ENCODE measurements around the gene NDUFA8. TPM values are rescaled to one million over a fixed set of nuclear protein-coding genes. Genes with fewer than 3 reads are reported as not detected.

The NDUFA8 gene
- total RNA-seq, 1 experiment from 2014 or later = 38.8 TPM

DNA sequence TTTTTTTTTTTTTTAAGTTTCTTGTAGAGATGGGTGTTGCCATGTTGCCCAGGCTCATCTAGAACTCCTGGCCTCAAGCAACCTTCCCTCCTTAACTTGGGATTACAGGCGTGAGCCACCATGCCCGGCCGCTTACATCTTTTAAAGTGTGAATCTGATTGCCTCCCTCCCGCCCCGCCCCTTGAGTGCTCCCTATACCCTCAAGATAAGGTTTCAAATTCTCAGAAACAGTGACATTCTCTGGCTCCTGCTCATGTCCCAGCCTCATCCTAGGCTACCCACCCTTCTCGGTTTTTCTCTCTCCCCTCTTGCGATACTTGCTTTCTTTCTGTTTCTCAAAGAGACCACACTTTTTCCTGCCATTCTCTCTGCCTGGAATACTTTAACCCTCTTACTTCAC lies 12.6 kb upstream of the NDUFA8 start:
- Mint-ChIP-seq H3K27ac (ENCODE audit: unreplicated experiment) (no peak overlapping the region), H3K4me1 (ENCODE audit: low read depth, unreplicated experiment) (no peaks in the 10 kb centered on the region), H3K4me3 (ENCODE audit: low read depth, unreplicated experiment) (no peak overlapping the region), H3K27me3 (ENCODE audit: unreplicated experiment) (peaks cover 74% of the 10 kb centered on the region), H3K36me3 (ENCODE audit: insufficient read depth, unreplicated experiment) (no peaks in the 10 kb centered on the region), H3K9me3 (ENCODE audit: low read depth, unreplicated experiment) (no peaks in the 10 kb centered on the region)
- DNase-seq = no peak
- intact Hi-C loops (cut with micrococcal nuclease; ENCODE audit: unreplicated experiment) = no loop called here
- CTCF ChIA-PET = interaction anchor here (0.6 kb wide), 1 partner anchor 82 kb away, joined by 6 read pairs; no protein-coding TSS in a partner anchor
- TF ChIP-seq, protein P1, sequence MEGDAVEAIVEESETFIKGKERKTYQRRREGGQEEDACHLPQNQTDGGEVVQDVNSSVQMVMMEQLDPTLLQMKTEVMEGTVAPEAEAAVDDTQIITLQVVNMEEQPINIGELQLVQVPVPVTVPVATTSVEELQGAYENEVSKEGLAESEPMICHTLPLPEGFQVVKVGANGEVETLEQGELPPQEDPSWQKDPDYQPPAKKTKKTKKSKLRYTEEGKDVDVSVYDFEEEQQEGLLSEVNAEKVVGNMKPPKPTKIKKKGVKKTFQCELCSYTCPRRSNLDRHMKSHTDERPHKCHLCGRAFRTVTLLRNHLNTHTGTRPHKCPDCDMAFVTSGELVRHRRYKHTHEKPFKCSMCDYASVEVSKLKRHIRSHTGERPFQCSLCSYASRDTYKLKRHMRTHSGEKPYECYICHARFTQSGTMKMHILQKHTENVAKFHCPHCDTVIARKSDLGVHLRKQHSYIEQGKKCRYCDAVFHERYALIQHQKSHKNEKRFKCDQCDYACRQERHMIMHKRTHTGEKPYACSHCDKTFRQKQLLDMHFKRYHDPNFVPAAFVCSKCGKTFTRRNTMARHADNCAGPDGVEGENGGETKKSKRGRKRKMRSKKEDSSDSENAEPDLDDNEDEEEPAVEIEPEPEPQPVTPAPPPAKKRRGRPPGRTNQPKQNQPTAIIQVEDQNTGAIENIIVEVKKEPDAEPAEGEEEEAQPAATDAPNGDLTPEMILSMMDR (IDR thresholded peaks at IDR 0.05; ENCODE audit: unreplicated experiment) = no peak
- no TSS peak for BruUV-seq (replicated peaks)

DNA sequence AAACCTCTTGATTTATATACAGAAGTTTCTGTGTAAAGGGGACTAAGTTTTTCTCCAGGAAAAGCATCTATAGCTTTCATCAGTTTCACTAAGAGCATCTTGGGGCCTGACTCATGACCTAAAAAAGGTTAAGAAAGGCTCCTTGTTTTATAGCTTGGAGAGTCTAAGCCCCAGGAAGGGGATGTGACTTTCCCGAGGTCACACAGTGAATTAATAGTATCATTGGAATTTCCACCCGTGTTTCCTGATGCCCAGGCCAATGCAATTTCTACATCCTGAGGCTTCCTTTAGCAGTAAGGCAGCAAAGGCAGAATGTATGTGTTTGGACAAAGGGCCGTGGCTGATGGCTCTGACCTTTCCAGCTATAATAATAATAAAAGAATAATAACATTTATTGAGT lies 8.8 kb upstream of the NDUFA8 start:
- no TSS peak for BruUV-seq (replicated peaks)

DNA sequence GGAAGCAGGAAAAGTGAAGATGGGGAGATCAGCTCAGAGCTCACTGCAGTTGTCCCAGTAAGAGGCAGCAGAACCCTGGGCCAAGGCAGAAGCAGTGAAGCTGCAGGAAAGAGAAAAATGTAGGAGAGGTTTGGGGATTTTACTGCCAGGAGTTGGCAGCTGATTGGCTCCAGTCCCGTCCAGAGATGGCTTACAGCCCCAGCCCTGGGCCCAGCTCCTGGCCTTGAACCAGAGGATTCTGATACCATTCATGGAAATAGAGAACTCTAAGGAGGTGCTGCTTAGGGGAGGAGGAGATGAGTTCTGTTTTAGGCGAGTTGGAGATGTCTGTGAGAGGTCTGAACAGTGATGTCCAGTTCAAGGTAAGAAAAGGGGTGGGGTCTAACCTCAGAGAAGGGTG lies 4.7 kb upstream of the NDUFA8 start:
- H3K27ac Mint-ChIP-seq (ENCODE audit: unreplicated experiment) = peak overlapping the region; percentile 37
- intact Hi-C loops (cut with micrococcal nuclease; ENCODE audit: unreplicated experiment) = no loop called here
- no peaks in the 10 kb centered on the region for H3K9me3 Mint-ChIP-seq (ENCODE audit: low read depth, unreplicated experiment)

More for the DNA sequence above, 8.8 kb upstream of the NDUFA8 start:
- Mint-ChIP-seq H3K36me3 (ENCODE audit: insufficient read depth, unreplicated experiment) (no peaks in the 10 kb centered on the region), H3K27ac (ENCODE audit: unreplicated experiment) (no peak overlapping the region), H3K4me3 (ENCODE audit: low read depth, unreplicated experiment) (no peak overlapping the region), H3K27me3 (ENCODE audit: unreplicated experiment) (peaks cover 89% of the 10 kb centered on the region), H3K9me3 (ENCODE audit: low read depth, unreplicated experiment) (no peaks in the 10 kb centered on the region), H3K4me1 (ENCODE audit: low read depth, unreplicated experiment) (no peaks in the 10 kb centered on the region)
- TF ChIP-seq, protein P1 (IDR thresholded peaks at IDR 0.05; ENCODE audit: unreplicated experiment) = no peak
- intact Hi-C loops (cut with micrococcal nuclease; ENCODE audit: unreplicated experiment) = no loop called here
- CTCF ChIA-PET = no interaction called here
- no peak for DNase-seq

DNA sequence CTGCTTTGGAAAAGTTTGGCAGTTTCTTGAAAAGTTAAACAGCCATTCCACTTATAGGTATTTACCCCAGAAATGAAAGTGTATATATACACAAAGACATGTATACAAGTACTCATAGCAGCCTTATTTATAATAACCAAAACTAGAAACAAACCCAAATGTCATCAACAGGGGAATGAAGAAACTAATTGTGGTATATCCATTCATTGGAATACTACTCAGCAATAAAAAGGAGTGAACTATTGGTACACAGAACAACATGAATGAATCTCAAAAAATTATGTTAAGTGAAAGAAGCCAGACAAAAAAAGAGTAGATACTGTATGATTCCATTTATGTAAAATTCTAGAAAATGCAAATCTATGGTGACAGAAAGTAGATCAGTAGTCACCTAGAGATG lies 2.8 kb upstream of the NDUFA8 start:
- TF ChIP-seq, protein P1 (IDR thresholded peaks at IDR 0.05; ENCODE audit: unreplicated experiment) = no peak
- Mint-ChIP-seq H3K4me1 (ENCODE audit: low read depth, unreplicated experiment) (peaks cover 8% of the 10 kb centered on the region), H3K4me3 (ENCODE audit: low read depth, unreplicated experiment) (no peak overlapping the region), H3K36me3 (ENCODE audit: insufficient read depth, unreplicated experiment) (peaks cover 12% of the 10 kb centered on the region), H3K27me3 (ENCODE audit: unreplicated experiment) (peaks cover 72% of the 10 kb centered on the region), H3K27ac (ENCODE audit: unreplicated experiment) (no peak overlapping the region), H3K9me3 (ENCODE audit: low read depth, unreplicated experiment) (no peaks in the 10 kb centered on the region)
- intact Hi-C loops (cut with micrococcal nuclease; ENCODE audit: unreplicated experiment) = no loop called here
- no TSS peak for BruUV-seq (replicated peaks)
- DNase-seq = no peak
- CTCF ChIA-PET = no interaction called here

More for the DNA sequence above, 4.7 kb upstream of the NDUFA8 start:
- CTCF ChIA-PET = interaction anchor here (0.6 kb wide), 1 partner anchor 470 kb away, joined by 4 read pairs; no protein-coding TSS in a partner anchor
- TF ChIP-seq, protein P1 (IDR thresholded peaks at IDR 0.05; ENCODE audit: unreplicated experiment) = no peak
- Mint-ChIP-seq H3K36me3 (ENCODE audit: insufficient read depth, unreplicated experiment) (peaks cover 7% of the 10 kb centered on the region), H3K4me1 (ENCODE audit: low read depth, unreplicated experiment) (no peaks in the 10 kb centered on the region), H3K4me3 (ENCODE audit: low read depth, unreplicated experiment) (no peak overlapping the region), H3K27me3 (ENCODE audit: unreplicated experiment) (peaks cover 91% of the 10 kb centered on the region)
- no TSS peak for BruUV-seq (replicated peaks)
- DNase-seq = no peak

Data from Calu3 (cell line).